ENCODE data around the gene CYB5R4. TPM values are rescaled to one million over a fixed set of nuclear protein-coding genes. Genes with fewer than 3 reads are reported as not detected.

CYB5R4 gene
- total RNA-seq, 1 experiment from 2014 or later, result 24.0 TPM

DNA sequence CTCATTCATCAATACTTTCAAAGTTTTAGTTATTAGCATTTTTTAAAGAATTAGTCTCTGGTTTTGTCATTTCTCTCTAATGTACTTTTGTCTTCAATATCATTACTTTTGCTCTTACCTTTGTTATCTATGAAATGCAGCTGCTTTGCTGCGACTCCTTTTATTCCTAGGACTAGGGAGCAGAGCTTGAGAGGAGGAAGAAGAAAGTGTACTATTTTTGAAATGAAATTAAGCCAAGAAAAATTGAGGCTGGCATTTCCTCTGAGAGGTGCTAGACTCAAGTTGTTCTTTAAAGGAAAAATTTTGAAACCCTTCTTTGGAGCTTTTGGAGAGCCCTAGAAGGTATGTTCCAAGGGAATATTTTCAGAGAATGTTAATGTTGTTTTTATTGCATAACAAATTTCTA lies 125.8 kb downstream of the CYB5R4 start:
- Histone ChIP-seq H3K9ac (ENCODE audit: low read length) (no peak overlapping the region), H3K36me3 (ENCODE audit: control insufficient read depth in 1 of 2, insufficient read depth in 2 of 2, low read length in 2 of 2) (no peaks in the 10 kb centered on the region), H3K4me2 (ENCODE audit: low read length) (no peak overlapping the region), H3K4me3 (replicated peaks in 1 of 2; ENCODE audit: low read depth in 1 of 2, low read length in 2 of 2) (no peak overlapping the region), H3K4me1 (ENCODE audit: control insufficient read depth in 1 of 2, insufficient read depth in 2 of 2, low read length in 2 of 2) (no peaks in the 10 kb centered on the region), H3K9me3 (ENCODE audit: control insufficient read depth in 1 of 2, insufficient read depth in 1 of 2, low read depth in 1 of 2, low read length in 2 of 2) (no peaks in the 10 kb centered on the region; a peak in 1 of 4 replicates), H2AFZ (ENCODE audit: low read depth, low read length, poor library complexity, severe bottlenecking) (no peak overlapping the region), H3K27ac (ENCODE audit: low read depth, low read length) (no peak overlapping the region), H3K79me2 (ENCODE audit: insufficient read depth, low read length) (no peaks in the 10 kb centered on the region), H4K20me1 (ENCODE audit: insufficient read depth) (no peaks in the 10 kb centered on the region), H3K27me3 (ENCODE audit: insufficient read depth, low read length) (no peaks in the 10 kb centered on the region), H3K9me2 (ENCODE audit: insufficient read depth) (no peaks in the 10 kb centered on the region)
- TF ChIP-seq, protein P1, sequence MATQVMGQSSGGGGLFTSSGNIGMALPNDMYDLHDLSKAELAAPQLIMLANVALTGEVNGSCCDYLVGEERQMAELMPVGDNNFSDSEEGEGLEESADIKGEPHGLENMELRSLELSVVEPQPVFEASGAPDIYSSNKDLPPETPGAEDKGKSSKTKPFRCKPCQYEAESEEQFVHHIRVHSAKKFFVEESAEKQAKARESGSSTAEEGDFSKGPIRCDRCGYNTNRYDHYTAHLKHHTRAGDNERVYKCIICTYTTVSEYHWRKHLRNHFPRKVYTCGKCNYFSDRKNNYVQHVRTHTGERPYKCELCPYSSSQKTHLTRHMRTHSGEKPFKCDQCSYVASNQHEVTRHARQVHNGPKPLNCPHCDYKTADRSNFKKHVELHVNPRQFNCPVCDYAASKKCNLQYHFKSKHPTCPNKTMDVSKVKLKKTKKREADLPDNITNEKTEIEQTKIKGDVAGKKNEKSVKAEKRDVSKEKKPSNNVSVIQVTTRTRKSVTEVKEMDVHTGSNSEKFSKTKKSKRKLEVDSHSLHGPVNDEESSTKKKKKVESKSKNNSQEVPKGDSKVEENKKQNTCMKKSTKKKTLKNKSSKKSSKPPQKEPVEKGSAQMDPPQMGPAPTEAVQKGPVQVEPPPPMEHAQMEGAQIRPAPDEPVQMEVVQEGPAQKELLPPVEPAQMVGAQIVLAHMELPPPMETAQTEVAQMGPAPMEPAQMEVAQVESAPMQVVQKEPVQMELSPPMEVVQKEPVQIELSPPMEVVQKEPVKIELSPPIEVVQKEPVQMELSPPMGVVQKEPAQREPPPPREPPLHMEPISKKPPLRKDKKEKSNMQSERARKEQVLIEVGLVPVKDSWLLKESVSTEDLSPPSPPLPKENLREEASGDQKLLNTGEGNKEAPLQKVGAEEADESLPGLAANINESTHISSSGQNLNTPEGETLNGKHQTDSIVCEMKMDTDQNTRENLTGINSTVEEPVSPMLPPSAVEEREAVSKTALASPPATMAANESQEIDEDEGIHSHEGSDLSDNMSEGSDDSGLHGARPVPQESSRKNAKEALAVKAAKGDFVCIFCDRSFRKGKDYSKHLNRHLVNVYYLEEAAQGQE (IDR thresholded peaks at IDR 0.05; ENCODE audit: low read depth), result no peak
- TF ChIP-seq CEBPB (IDR thresholded peaks at IDR 0.05; ENCODE audit: low read depth) (no peak), EZH2 (IDR thresholded peaks at IDR 0.05) (no peak), EGR1 (IDR thresholded peaks at IDR 0.05; ENCODE audit: low read depth) (no peak), SIN3A (IDR thresholded peaks at IDR 0.05; ENCODE audit: low read depth) (no peak), YY1 (IDR thresholded peaks at IDR 0.05; ENCODE audit: extremely low read depth, insufficient replicate concordance, low read depth, low read length) (no peak), EZH2phosphoT487 (IDR thresholded peaks at IDR 0.05; ENCODE audit: borderline replicate concordance) (no peak), TCF7L2 (IDR thresholded peaks at IDR 0.05; ENCODE audit: borderline replicate concordance, extremely low read depth, insufficient read depth, insufficient read length) (no peak), ZNF274 (IDR thresholded peaks at IDR 0.05; ENCODE audit: low read depth, low read length) (no peak), CBX3 (IDR thresholded peaks at IDR 0.05; ENCODE audit: low read depth) (no peak), RAD21 (IDR thresholded peaks at IDR 0.05; ENCODE audit: low read depth) (no peak), ZFX (IDR thresholded peaks at IDR 0.05) (no peak), POLR2AphosphoS5 (IDR thresholded peaks at IDR 0.05; ENCODE audit: low read depth, low read length) (no peak), SRF (IDR thresholded peaks at IDR 0.05; ENCODE audit: low read depth) (no peak), FOSL1 (IDR thresholded peaks at IDR 0.05; ENCODE audit: low read depth) (no peak), POLR2A (IDR thresholded peaks at IDR 0.05; ENCODE audit: borderline replicate concordance, extremely low read depth, insufficient read depth, insufficient read length) (no peak)
- TF ChIP-seq, protein P2, sequence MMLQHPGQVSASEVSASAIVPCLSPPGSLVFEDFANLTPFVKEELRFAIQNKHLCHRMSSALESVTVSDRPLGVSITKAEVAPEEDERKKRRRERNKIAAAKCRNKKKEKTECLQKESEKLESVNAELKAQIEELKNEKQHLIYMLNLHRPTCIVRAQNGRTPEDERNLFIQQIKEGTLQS (IDR thresholded peaks at IDR 0.05), result no peak
- TF ChIP-seq, protein P3, sequence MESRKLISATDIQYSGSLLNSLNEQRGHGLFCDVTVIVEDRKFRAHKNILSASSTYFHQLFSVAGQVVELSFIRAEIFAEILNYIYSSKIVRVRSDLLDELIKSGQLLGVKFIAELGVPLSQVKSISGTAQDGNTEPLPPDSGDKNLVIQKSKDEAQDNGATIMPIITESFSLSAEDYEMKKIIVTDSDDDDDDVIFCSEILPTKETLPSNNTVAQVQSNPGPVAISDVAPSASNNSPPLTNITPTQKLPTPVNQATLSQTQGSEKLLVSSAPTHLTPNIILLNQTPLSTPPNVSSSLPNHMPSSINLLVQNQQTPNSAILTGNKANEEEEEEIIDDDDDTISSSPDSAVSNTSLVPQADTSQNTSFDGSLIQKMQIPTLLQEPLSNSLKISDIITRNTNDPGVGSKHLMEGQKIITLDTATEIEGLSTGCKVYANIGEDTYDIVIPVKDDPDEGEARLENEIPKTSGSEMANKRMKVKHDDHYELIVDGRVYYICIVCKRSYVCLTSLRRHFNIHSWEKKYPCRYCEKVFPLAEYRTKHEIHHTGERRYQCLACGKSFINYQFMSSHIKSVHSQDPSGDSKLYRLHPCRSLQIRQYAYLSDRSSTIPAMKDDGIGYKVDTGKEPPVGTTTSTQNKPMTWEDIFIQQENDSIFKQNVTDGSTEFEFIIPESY (IDR thresholded peaks at IDR 0.05; ENCODE audit: extremely low read depth, insufficient replicate concordance, low read length), result no peak
- TF ChIP-seq, protein P4, sequence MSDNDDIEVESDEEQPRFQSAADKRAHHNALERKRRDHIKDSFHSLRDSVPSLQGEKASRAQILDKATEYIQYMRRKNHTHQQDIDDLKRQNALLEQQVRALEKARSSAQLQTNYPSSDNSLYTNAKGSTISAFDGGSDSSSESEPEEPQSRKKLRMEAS (IDR thresholded peaks at IDR 0.05), result no peak
- TF ChIP-seq, protein P5, sequence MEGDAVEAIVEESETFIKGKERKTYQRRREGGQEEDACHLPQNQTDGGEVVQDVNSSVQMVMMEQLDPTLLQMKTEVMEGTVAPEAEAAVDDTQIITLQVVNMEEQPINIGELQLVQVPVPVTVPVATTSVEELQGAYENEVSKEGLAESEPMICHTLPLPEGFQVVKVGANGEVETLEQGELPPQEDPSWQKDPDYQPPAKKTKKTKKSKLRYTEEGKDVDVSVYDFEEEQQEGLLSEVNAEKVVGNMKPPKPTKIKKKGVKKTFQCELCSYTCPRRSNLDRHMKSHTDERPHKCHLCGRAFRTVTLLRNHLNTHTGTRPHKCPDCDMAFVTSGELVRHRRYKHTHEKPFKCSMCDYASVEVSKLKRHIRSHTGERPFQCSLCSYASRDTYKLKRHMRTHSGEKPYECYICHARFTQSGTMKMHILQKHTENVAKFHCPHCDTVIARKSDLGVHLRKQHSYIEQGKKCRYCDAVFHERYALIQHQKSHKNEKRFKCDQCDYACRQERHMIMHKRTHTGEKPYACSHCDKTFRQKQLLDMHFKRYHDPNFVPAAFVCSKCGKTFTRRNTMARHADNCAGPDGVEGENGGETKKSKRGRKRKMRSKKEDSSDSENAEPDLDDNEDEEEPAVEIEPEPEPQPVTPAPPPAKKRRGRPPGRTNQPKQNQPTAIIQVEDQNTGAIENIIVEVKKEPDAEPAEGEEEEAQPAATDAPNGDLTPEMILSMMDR (IDR thresholded peaks at IDR 0.05 in 2 of 3, conservative IDR thresholded peaks at IDR 0.05 in 1 of 3; ENCODE audit: borderline replicate concordance in 1 of 3, insufficient read depth in 1 of 3, low read depth in 2 of 3, low read length in 2 of 3), result no peak
- ATAC-seq (no peak), DNase-seq (ENCODE audit: low read depth, low spot score) (no peak)
- intact Hi-C loops (cut with micrococcal nuclease), result no loop called here
- no TSS peak for BruUV-seq (replicated peaks)
- CTCF ChIA-PET, result no interaction called here
- RAD21 ChIA-PET (ENCODE audit: low non-redundant PET in 1 of 2, low total read pairs in 2 of 2, uncharacterized antibody in 2 of 2, unreplicated experiment in 2 of 2), result no interaction called here
- POLR2A ChIA-PET, result no interaction called here

Measured in HCT116 (cell line).